ENCODE data around the gene LTC4S. TPM values are rescaled to one million over a fixed set of nuclear protein-coding genes. Genes with fewer than 3 reads are reported as not detected.
A peak's percentile ranks its signal among the peaks of the same experiment; 100 is the strongest.
"Not testable (repeated sequence)": the region's sequence is repeated elsewhere in the genome, so short reads cannot be mapped to it uniquely, and the experiment has no call there.

The LTC4S gene
- total and polyA plus RNA-seq, 4 donors: 1.3 to 3.3 (median 2.1) TPM

DNA sequence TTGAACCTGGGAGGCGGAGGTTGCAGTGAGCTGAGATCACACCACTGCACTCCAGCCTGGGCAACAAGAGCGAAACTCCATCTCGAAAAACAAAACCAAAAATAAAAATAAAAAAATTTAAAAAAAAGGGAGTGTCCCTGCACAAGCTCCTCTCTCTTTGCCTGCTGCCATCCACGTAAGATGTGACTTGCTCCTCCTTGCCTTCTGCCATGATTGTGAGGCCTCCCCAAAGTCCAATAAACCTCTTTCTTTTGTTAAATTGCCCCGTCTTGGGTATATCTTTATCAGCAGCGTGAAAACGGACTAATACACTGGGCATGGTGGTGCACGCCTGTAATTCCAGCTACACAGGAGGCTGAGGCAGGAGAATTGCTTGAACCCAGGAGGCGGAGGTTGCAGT lies 4.5 kb upstream of the LTC4S start:
- H3K9ac ChIP-seq (ENCODE audit: low read depth in 1 of 2, low read length in 2 of 2); H3K9me3 ChIP-seq (ENCODE audit: control insufficient read depth in 4 of 4, low read length in 3 of 4): not testable (repeated sequence)

GRCh38 chr5:179791881-179792611 lies 1.7 kb upstream of the LTC4S start:
- H3K4me1 ChIP-seq (ENCODE audit: control insufficient read depth in 4 of 4, insufficient read depth in 4 of 4, low read length in 3 of 4): peaks cover 0 to 47% (median 29%) of the 10 kb centered on the region in 4 donors
- no peak for DNase-seq (ENCODE audit: low spot score)
- no peaks in the 10 kb centered on the region for H3K27me3 ChIP-seq (ENCODE audit: control insufficient read depth in 4 of 4, insufficient read depth in 4 of 4, low read length in 3 of 4)
- TF ChIP-seq YY1 (IDR thresholded peaks at IDR 0.05) (no peak), NR2F2 (IDR thresholded peaks at IDR 0.05) (peak; percentile 57), GABPA (IDR thresholded peaks at IDR 0.05 in 1 of 2, conservative IDR thresholded peaks at IDR 0.05 in 1 of 2) (no peak), MAX (IDR thresholded peaks at IDR 0.05) (no peak), TAF1 (conservative IDR thresholded peaks at IDR 0.05) (no peak), EGR1 (IDR thresholded peaks at IDR 0.05; ENCODE audit: low read depth in 2 of 2) (no peak), SP1 (IDR thresholded peaks at IDR 0.05) (no peak), FOXA2 (IDR thresholded peaks at IDR 0.05) (no peak), RAD21 (IDR thresholded peaks at IDR 0.05) (peak in 1 of 2 donors; percentile 31), ZBTB33 (IDR thresholded peaks at IDR 0.05) (no peak), JUND (IDR thresholded peaks at IDR 0.05) (no peak), RXRA (IDR thresholded peaks at IDR 0.05) (peak in 1 of 2 donors; percentile 7), CTCF (IDR thresholded peaks at IDR 0.05; ENCODE audit: low read depth, low read length, missing input control) (no peak), FOXA1 (IDR thresholded peaks at IDR 0.05) (no peak)
- TF ChIP-seq, protein P1, sequence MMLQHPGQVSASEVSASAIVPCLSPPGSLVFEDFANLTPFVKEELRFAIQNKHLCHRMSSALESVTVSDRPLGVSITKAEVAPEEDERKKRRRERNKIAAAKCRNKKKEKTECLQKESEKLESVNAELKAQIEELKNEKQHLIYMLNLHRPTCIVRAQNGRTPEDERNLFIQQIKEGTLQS (IDR thresholded peaks at IDR 0.05): no peak
- WGBS: 77% methylated on average over 15 of the region's 15 CpGs
- no peak overlapping the region for H3K9ac ChIP-seq (ENCODE audit: low read depth in 1 of 2, low read length in 2 of 2)
- no peak overlapping the region for H3K4me3 ChIP-seq (ENCODE audit: low read depth in 1 of 3, low read length in 3 of 3)
- H3K27ac ChIP-seq (ENCODE audit: low read depth in 1 of 2, low read length in 2 of 2): peak overlapping the region; percentile 36 to 51
- H3K36me3 ChIP-seq (ENCODE audit: control insufficient read depth in 4 of 4, insufficient read depth in 3 of 4, low read depth in 1 of 4, low read length in 3 of 4): peaks cover 0 to 3% (median under 1%) of the 10 kb centered on the region in 4 donors
- H3K9me3 ChIP-seq (ENCODE audit: control insufficient read depth in 4 of 4, low read length in 3 of 4): no peaks in the 10 kb centered on the region

More for the DNA sequence above, 4.5 kb upstream of the LTC4S start:
- not testable (repeated sequence) for H3K4me3 ChIP-seq (ENCODE audit: low read depth in 1 of 3, low read length in 3 of 3); H3K36me3 ChIP-seq (ENCODE audit: control insufficient read depth in 4 of 4, insufficient read depth in 3 of 4, low read depth in 1 of 4, low read length in 3 of 4); H3K27ac ChIP-seq (ENCODE audit: low read depth in 1 of 2, low read length in 2 of 2); H3K27me3 ChIP-seq (ENCODE audit: control insufficient read depth in 4 of 4, insufficient read depth in 4 of 4, low read length in 3 of 4); DNase-seq (ENCODE audit: low spot score)
- WGBS: 97% methylated on average over 9 of the region's 9 CpGs
- H3K4me1 ChIP-seq (ENCODE audit: control insufficient read depth in 4 of 4, insufficient read depth in 4 of 4, low read length in 3 of 4): peaks cover 0 to 26% (median 14%) of the 10 kb centered on the region in 4 donors
